Lung microvascular endothelial cell (primary cell): ENCODE data around the gene APBB2. TPM values are rescaled to one million over a fixed set of nuclear protein-coding genes. Genes with fewer than 3 reads are reported as not detected.
"Not testable (repeated sequence)": the region's sequence is repeated elsewhere in the genome, so short reads cannot be mapped to it uniquely, and the experiment has no call there.

ENCODE experiments used
- DNase-seq, 2 donors: peaks; one replicate each; pipeline versions ENCODE4 v3.0.0 to v3.0.0-alpha.2; 2010; ENCODE audit warnings: low read depth in 2 of 2
- total RNA-seq: library from RNA; depleted of rRNA; stranded (reverse); fragments of >200 nt; gene quantifications from 2 replicates; pipeline ENCODE4 v1.2.1, GENCODE V29; 2014

Gene APBB2
- total RNA-seq, 1 donor from 2014 or later: 18.5 TPM

- no peak for DNase-seq
Observed at GRCh38 chr4:40915318-40916217, 298.8 kb downstream of the APBB2 start.

GRCh38 chr4:40912460-40913184, 301.7 kb downstream of the APBB2 start:
- DNase-seq: no peak

- peak; percentile 85 to 98 for DNase-seq
Observed at GRCh38 chr4:40910706-40911105, 303.6 kb downstream of the APBB2 start.

- DNase-seq: peak; percentile 91 to 96
Observed at GRCh38 chr4:40909363-40909876, 304.9 kb downstream of the APBB2 start.

- DNase-seq: peak; percentile 84 to 94
Observed at GRCh38 chr4:40908702-40909362, 305.5 kb downstream of the APBB2 start.

- DNase-seq: no peak
Observed at GRCh38 chr4:40908297-40908696, 306.0 kb downstream of the APBB2 start.

- no peak for DNase-seq
Observed at GRCh38 chr4:40905414-40905813, 308.9 kb downstream of the APBB2 start.

- not testable (repeated sequence) for DNase-seq
Observed at GRCh38 chr4:40900531-40900930, 313.8 kb downstream of the APBB2 start.

GRCh38 chr4:40897557-40898203, 316.7 kb downstream of the APBB2 start:
- peak; percentile 72 to 85 for DNase-seq

GRCh38 chr4:40890764-40891163, 323.6 kb downstream of the APBB2 start:
- no peak for DNase-seq

- DNase-seq: no peak
Observed at GRCh38 chr4:40890199-40890598, 324.1 kb downstream of the APBB2 start.

- DNase-seq: no peak
Observed at GRCh38 chr4:40888933-40889332, 325.4 kb downstream of the APBB2 start.

- no peak for DNase-seq
Observed at GRCh38 chr4:40887764-40888131, 326.6 kb downstream of the APBB2 start.

- DNase-seq: no peak
Observed at GRCh38 chr4:40886931-40887763, 327.2 kb downstream of the APBB2 start.

- no peak for DNase-seq
Observed at GRCh38 chr4:40881851-40882250, 332.5 kb downstream of the APBB2 start.

GRCh38 chr4:40881096-40881495, 333.2 kb downstream of the APBB2 start:
- DNase-seq: no peak

- DNase-seq: no peak
Observed at GRCh38 chr4:40878548-40879055, 335.7 kb downstream of the APBB2 start.

- no peak for DNase-seq
Observed at GRCh38 chr4:40877081-40877480, 337.3 kb downstream of the APBB2 start.

GRCh38 chr4:40875507-40876150, 338.7 kb downstream of the APBB2 start:
- no peak for DNase-seq

GRCh38 chr4:40874901-40875300, 339.4 kb downstream of the APBB2 start:
- DNase-seq: no peak
